ENCODE results near the gene SPDYE3.
"Not testable (repeated sequence)": the region's sequence is repeated elsewhere in the genome, so short reads cannot be mapped to it uniquely, and the experiment has no call there.

Gene SPDYE3

GRCh38 chr7:100338083-100338696 lies 30.7 kb downstream of the SPDYE3 start:
- not testable (repeated sequence) for H3K9ac ChIP-seq (ENCODE audit: low read depth, low read length)

DNA sequence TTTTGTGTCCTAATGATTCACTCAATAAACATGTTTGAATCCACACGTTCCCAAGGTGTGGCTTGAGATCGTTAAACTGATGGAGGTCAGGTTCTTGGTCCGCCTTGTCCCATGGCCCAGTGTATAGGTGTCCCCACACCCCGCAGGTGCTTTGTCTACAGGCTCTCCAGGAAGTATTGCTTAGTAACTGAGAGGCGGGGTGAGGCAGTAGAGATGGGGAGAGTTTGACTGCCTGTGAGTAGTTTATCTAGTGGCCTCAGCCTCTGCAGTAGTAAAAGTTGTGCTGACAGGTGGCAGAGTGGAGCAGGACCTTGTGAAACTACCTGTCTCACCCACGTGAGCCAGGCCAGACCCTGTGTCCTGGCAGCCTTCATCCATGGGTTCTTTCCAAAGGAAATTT lies 33.8 kb downstream of the SPDYE3 start:
- not testable (repeated sequence) for H3K4me3 ChIP-seq (ENCODE audit: low read length); H3K4me1 ChIP-seq (ENCODE audit: insufficient read depth, low read length); H3K27me3 ChIP-seq (ENCODE audit: insufficient read depth, low read length); H3K27ac ChIP-seq (ENCODE audit: low read depth, low read length); H3K9ac ChIP-seq (ENCODE audit: low read depth, low read length); H3K9me3 ChIP-seq (ENCODE audit: insufficient read depth, low read depth, low read length)
- 89% methylated on average over 6 of the region's 6 CpGs for WGBS
- peaks cover 54% of the 10 kb centered on the region for H3K36me3 ChIP-seq (ENCODE audit: insufficient read depth, low read length)

More at GRCh38 chr7:100338083-100338696, 30.7 kb downstream of the SPDYE3 start:
- H3K9me3 ChIP-seq (ENCODE audit: insufficient read depth, low read depth, low read length); H3K27ac ChIP-seq (ENCODE audit: low read depth, low read length); H3K4me1 ChIP-seq (ENCODE audit: insufficient read depth, low read length); H3K27me3 ChIP-seq (ENCODE audit: insufficient read depth, low read length); H3K4me3 ChIP-seq (ENCODE audit: low read length): not testable (repeated sequence)
- peaks cover 40% of the 10 kb centered on the region for H3K36me3 ChIP-seq (ENCODE audit: insufficient read depth, low read length)
- 89% methylated on average over 14 of the region's 15 CpGs for WGBS

- H3K9ac ChIP-seq (ENCODE audit: low read depth, low read length), result no peak overlapping the region
- no peaks in the 10 kb centered on the region for H3K9me3 ChIP-seq (ENCODE audit: insufficient read depth, low read depth, low read length)
- H3K36me3 ChIP-seq (ENCODE audit: insufficient read depth, low read length), result peaks cover 66% of the 10 kb centered on the region
- no peak overlapping the region for H3K4me3 ChIP-seq (ENCODE audit: low read length)
- no peaks in the 10 kb centered on the region for H3K4me1 ChIP-seq (ENCODE audit: insufficient read depth, low read length)
- H3K27ac ChIP-seq (ENCODE audit: low read depth, low read length), result no peak overlapping the region
- WGBS, result 94% methylated on average over 6 of the region's 6 CpGs
- H3K27me3 ChIP-seq (ENCODE audit: insufficient read depth, low read length), result no peaks in the 10 kb centered on the region
Measured at GRCh38 chr7:100342765-100343164, 35.3 kb downstream of the SPDYE3 start.

DNA sequence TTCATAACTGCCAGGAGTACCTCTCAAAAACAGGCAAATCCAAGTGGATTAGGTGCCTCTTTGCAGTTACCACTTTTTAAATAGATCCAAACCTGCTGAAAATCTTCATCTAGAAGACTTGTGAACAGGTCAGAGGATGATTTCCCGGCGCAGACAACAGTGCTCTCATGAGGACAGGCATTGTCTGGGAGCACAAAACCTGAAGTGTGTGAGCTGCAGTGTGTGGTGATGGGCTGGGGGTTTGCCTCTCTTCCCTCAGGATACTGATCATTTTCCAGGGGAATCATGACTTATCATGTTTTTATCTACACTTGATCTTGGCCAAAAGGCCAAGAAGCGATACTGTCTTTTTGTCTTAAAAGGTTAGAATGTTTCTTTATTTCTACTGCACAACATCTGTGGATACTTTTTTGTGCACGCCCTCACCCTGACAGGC lies 36.6 kb downstream of the SPDYE3 start:
- not testable (repeated sequence) for H3K4me3 ChIP-seq (ENCODE audit: low read length); H3K27ac ChIP-seq (ENCODE audit: low read depth, low read length); H3K4me1 ChIP-seq (ENCODE audit: insufficient read depth, low read length); H3K9ac ChIP-seq (ENCODE audit: low read depth, low read length); H3K9me3 ChIP-seq (ENCODE audit: insufficient read depth, low read depth, low read length); H3K27me3 ChIP-seq (ENCODE audit: insufficient read depth, low read length)
- WGBS, result 95% methylated on average over 2 of the region's 4 CpGs
- peaks cover 67% of the 10 kb centered on the region for H3K36me3 ChIP-seq (ENCODE audit: insufficient read depth, low read length)

DNA sequence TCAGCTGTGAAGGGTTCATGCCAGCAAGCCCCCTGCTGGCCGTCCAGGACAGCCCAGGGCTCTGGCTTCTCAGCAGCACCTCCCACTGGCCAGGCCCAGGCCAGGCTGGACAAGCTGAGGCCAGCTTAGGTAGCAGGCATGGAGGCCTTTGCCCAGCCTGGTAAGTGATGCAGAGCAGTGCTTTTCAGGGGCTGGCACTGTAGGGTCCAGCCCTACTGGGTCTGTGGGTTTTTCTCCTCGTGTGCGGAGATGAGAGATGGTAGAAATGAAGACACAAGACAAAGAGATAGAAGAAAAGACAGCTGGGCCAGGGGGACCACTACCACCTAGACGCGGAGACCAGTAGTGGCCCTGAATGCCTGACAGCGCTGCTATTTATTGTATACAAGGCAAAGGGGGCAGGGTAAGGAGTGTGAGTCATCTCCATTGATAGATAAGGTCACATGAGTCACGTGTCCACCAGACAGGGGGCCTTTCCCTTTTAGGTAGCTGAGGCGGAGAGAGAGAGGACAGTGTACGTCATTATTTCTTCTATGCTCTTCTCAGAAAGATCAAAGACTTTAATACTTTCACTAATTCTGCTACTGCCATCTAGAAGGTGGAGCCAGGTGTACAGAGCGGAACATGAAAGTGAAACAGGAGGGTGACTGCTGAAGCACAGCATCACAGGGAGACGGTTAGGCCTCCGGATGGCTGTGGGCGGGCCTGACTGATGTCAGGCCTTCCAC lies 37.2 kb downstream of the SPDYE3 start:
- H3K9me3 ChIP-seq (ENCODE audit: insufficient read depth, low read depth, low read length); H3K27me3 ChIP-seq (ENCODE audit: insufficient read depth, low read length); H3K27ac ChIP-seq (ENCODE audit: low read depth, low read length); H3K9ac ChIP-seq (ENCODE audit: low read depth, low read length); H3K4me1 ChIP-seq (ENCODE audit: insufficient read depth, low read length); H3K4me3 ChIP-seq (ENCODE audit: low read length): not testable (repeated sequence)
- WGBS, result 64% methylated on average over 9 of the region's 13 CpGs
- H3K36me3 ChIP-seq (ENCODE audit: insufficient read depth, low read length), result peaks cover 67% of the 10 kb centered on the region

- not testable (repeated sequence) for H3K9ac ChIP-seq (ENCODE audit: low read depth, low read length); H3K4me1 ChIP-seq (ENCODE audit: insufficient read depth, low read length); H3K27me3 ChIP-seq (ENCODE audit: insufficient read depth, low read length); H3K4me3 ChIP-seq (ENCODE audit: low read length); H3K9me3 ChIP-seq (ENCODE audit: insufficient read depth, low read depth, low read length); H3K27ac ChIP-seq (ENCODE audit: low read depth, low read length)
- 25% methylated on average over 2 of the region's 5 CpGs for WGBS
- H3K36me3 ChIP-seq (ENCODE audit: insufficient read depth, low read length), result peaks cover 73% of the 10 kb centered on the region
Measured at GRCh38 chr7:100345288-100345672, 37.8 kb downstream of the SPDYE3 start.

GRCh38 chr7:100346921-100347320 lies 39.4 kb downstream of the SPDYE3 start:
- no peaks in the 10 kb centered on the region for H3K27me3 ChIP-seq (ENCODE audit: insufficient read depth, low read length)
- H3K4me3 ChIP-seq (ENCODE audit: low read length), result no peak overlapping the region
- H3K9me3 ChIP-seq (ENCODE audit: insufficient read depth, low read depth, low read length), result no peaks in the 10 kb centered on the region
- H3K27ac ChIP-seq (ENCODE audit: low read depth, low read length), result no peak overlapping the region
- H3K4me1 ChIP-seq (ENCODE audit: insufficient read depth, low read length), result no peaks in the 10 kb centered on the region
- peaks cover 78% of the 10 kb centered on the region for H3K36me3 ChIP-seq (ENCODE audit: insufficient read depth, low read length)
- H3K9ac ChIP-seq (ENCODE audit: low read depth, low read length), result no peak overlapping the region

DNA sequence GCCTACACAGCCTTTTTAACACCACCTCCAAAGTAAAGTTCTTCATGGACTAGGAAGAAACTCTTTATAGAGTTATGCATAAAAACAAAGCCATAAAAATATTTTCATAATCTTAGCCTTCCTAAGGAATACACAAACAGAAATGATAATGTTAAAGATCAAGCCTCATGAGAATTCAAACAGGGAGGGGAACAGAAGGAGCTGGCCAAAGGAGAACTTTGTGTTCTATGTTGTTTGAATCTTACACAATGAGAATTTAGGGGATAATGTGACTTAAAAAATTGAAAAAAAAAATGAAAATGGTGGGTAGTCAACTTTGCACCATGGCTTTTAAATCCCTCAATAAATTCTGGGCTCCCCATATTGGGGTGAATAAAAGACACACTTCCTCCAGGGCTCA lies 41.3 kb downstream of the SPDYE3 start:
- Histone ChIP-seq H3K9ac (ENCODE audit: low read depth, low read length) (no peak overlapping the region), H3K4me1 (ENCODE audit: insufficient read depth, low read length) (no peaks in the 10 kb centered on the region), H3K9me3 (ENCODE audit: insufficient read depth, low read depth, low read length) (no peaks in the 10 kb centered on the region), H3K27ac (ENCODE audit: low read depth, low read length) (no peak overlapping the region), H3K36me3 (ENCODE audit: insufficient read depth, low read length) (peaks cover 79% of the 10 kb centered on the region), H3K27me3 (ENCODE audit: insufficient read depth, low read length) (no peaks in the 10 kb centered on the region), H3K4me3 (ENCODE audit: low read length) (no peak overlapping the region)

GRCh38 chr7:100349757-100350156 lies 42.3 kb downstream of the SPDYE3 start:
- Histone ChIP-seq H3K36me3 (ENCODE audit: insufficient read depth, low read length) (peaks cover 84% of the 10 kb centered on the region), H3K9me3 (ENCODE audit: insufficient read depth, low read depth, low read length) (no peaks in the 10 kb centered on the region), H3K4me3 (ENCODE audit: low read length) (no peak overlapping the region), H3K27me3 (ENCODE audit: insufficient read depth, low read length) (no peaks in the 10 kb centered on the region), H3K27ac (ENCODE audit: low read depth, low read length) (no peak overlapping the region), H3K9ac (ENCODE audit: low read depth, low read length) (no peak overlapping the region), H3K4me1 (ENCODE audit: insufficient read depth, low read length) (no peaks in the 10 kb centered on the region)
- WGBS, result 98% methylated on average over 6 of the region's 6 CpGs

- no peak overlapping the region for H3K27ac ChIP-seq (ENCODE audit: low read depth, low read length)
- no peak overlapping the region for H3K4me3 ChIP-seq (ENCODE audit: low read length)
- H3K27me3 ChIP-seq (ENCODE audit: insufficient read depth, low read length), result no peaks in the 10 kb centered on the region
- no peaks in the 10 kb centered on the region for H3K4me1 ChIP-seq (ENCODE audit: insufficient read depth, low read length)
- no peaks in the 10 kb centered on the region for H3K9me3 ChIP-seq (ENCODE audit: insufficient read depth, low read depth, low read length)
- WGBS, result 90% methylated on average over 6 of the region's 6 CpGs
- H3K9ac ChIP-seq (ENCODE audit: low read depth, low read length), result no peak overlapping the region
- peaks cover 89% of the 10 kb centered on the region for H3K36me3 ChIP-seq (ENCODE audit: insufficient read depth, low read length)
Measured at GRCh38 chr7:100351657-100352058, 44.2 kb downstream of the SPDYE3 start.

- peaks cover 87% of the 10 kb centered on the region for H3K36me3 ChIP-seq (ENCODE audit: insufficient read depth, low read length)
- 96% methylated on average over 16 of the region's 18 CpGs for WGBS
Measured at GRCh38 chr7:100352230-100352781, 44.8 kb downstream of the SPDYE3 start.

More at GRCh38 chr7:100352230-100352781, 44.8 kb downstream of the SPDYE3 start:
- not testable (repeated sequence) for H3K9me3 ChIP-seq (ENCODE audit: insufficient read depth, low read depth, low read length); H3K27me3 ChIP-seq (ENCODE audit: insufficient read depth, low read length); H3K4me1 ChIP-seq (ENCODE audit: insufficient read depth, low read length); H3K27ac ChIP-seq (ENCODE audit: low read depth, low read length); H3K9ac ChIP-seq (ENCODE audit: low read depth, low read length); H3K4me3 ChIP-seq (ENCODE audit: low read length)
